Lung (tissue), 12 donors: Measurements from ENCODE around the gene TM4SF5. TPM values are rescaled to one million over a fixed set of nuclear protein-coding genes. Genes with fewer than 3 reads are reported as not detected.

ENCODE experiments used
- ATAC-seq: fragments of 200-7000 bp; cut with Tn5 transposase; one replicate; pipeline ENCODE4 v1.9.1; 2020; ENCODE audit warnings: moderate number of reproducible peaks; ENCODE audit not compliant: insufficient read depth, low FRiP score
- DNase-seq, 3 donors: peaks; one replicate each; pipeline ENCODE4 v3.0.0-alpha.2; 2013 to 2017
- H3K27ac ChIP-seq, 2 donors: one replicate each; pipeline ENCODE4 v1.5.1; 2013; ENCODE audit warnings: mild to moderate bottlenecking in 2 of 2, moderate library complexity in 2 of 2, control low read depth in 1 of 2, inconsistent platforms in 1 of 2, low read depth in 1 of 2, low read length in 1 of 2
- H3K27me3 ChIP-seq, 3 donors: one replicate each; pipeline ENCODE4 v1.5.1; 2013; ENCODE audit warnings: low read length in 2 of 3; ENCODE audit not compliant: control insufficient read depth in 3 of 3, insufficient read depth in 3 of 3
- H3K36me3 ChIP-seq, 4 donors: one replicate each; pipeline ENCODE4 v1.5.1; 2013; ENCODE audit warnings: low read length in 4 of 4, mild to moderate bottlenecking in 1 of 4, moderate library complexity in 1 of 4; ENCODE audit not compliant: control insufficient read depth in 4 of 4, insufficient read depth in 4 of 4
- H3K4me1 ChIP-seq, 5 donors: one replicate each; pipeline ENCODE4 v1.5.1; 2013; ENCODE audit warnings: low read length in 5 of 5, mild to moderate bottlenecking in 2 of 5, moderate library complexity in 1 of 5; ENCODE audit not compliant: control insufficient read depth in 5 of 5, insufficient read depth in 5 of 5
- H3K4me3 ChIP-seq: one replicate; pipeline ENCODE4 v1.5.1; 2013; ENCODE audit warnings: mild to moderate bottlenecking, control low read depth, moderate library complexity
- H3K9ac ChIP-seq, 2 donors: one replicate each; pipeline ENCODE4 v1.5.1; 2013; ENCODE audit warnings: low read length in 2 of 2, control low read depth in 1 of 2; ENCODE audit not compliant: insufficient read depth in 1 of 2
- H3K9me3 ChIP-seq, 4 donors: one replicate each; pipeline ENCODE4 v1.5.1; 2013; ENCODE audit warnings: low read length in 3 of 4, mild to moderate bottlenecking in 1 of 4, moderate library complexity in 1 of 4; ENCODE audit not compliant: control insufficient read depth in 4 of 4, insufficient read depth in 3 of 4
- CTCF ChIP-seq: IDR thresholded peaks from 2 replicates; pipeline ENCODE4 v1.5.1; 2012; ENCODE audit warnings: mild to moderate bottlenecking; ENCODE audit errors: control extremely low read depth, extremely low read depth
- WGBS, 2 donors: extraction: QIAGEN DNeasy Blood & Tissue Kit; methylation state at CpG; one replicate each; pipeline ENCODE4 v1.1.7; 2013; 5-methylcytosine and 5-hydroxymethylcytosine counted together
- polyA plus RNA-seq, 2 donors: library from polyadenylated mRNA; stranded (reverse); fragments of 200-250 nt; gene quantifications; one replicate each; pipeline ENCODE4 v1.2.1, GENCODE V29; 2013
- total RNA-seq, 2 donors: library from RNA; depleted of rRNA in 1 of 2; stranded (reverse); fragments of >200 nt in 1 of 2; gene quantifications; one replicate each; pipeline ENCODE4 v1.2.1, GENCODE V29; 2014 to 2021
- donor health status: control.
- donor health status: control.
- donor health status: Bipolar disorder and iron deficiency.
- donor health status: healthy.
- donor health status: DM: yes; HTN: yes; CAD: no.

The TM4SF5 gene
- total and polyA plus RNA-seq, 4 donors = not detected

GRCh38 chr17:4789951-4790704 is 18.4 kb downstream of the TM4SF5 start:
- Histone ChIP-seq H3K36me3 (no peaks in the 10 kb centered on the region), H3K27ac (peak overlapping the region; percentile 91 to 97), H3K4me1 (peaks cover 4 to 33% (median 17%) of the 10 kb centered on the region in 5 donors), H3K27me3 (peaks cover 0 to 17% (median 8%) of the 10 kb centered on the region in 3 donors), H3K4me3 (peak overlapping the region; percentile 50), H3K9ac (peak overlapping the region; percentile 12 to 88), H3K9me3 (no peaks in the 10 kb centered on the region)
- peak; percentile 75 for TF ChIP-seq CTCF
- DNase-seq (peak; percentile 90 to 92 (median 92)), ATAC-seq (peak; percentile 91)
- WGBS, 2 donors = 0% methylated on average over 76 to 91 of the region's 91 CpGs

GRCh38 chr17:4790705-4791088 is 19.0 kb downstream of the TM4SF5 start:
- no peak for TF ChIP-seq CTCF
- H3K9me3 ChIP-seq = no peaks in the 10 kb centered on the region
- peaks cover 4 to 28% (median 12%) of the 10 kb centered on the region in 5 donors for H3K4me1 ChIP-seq
- no peak for ATAC-seq
- peak overlapping the region; percentile 91 to 97 for H3K27ac ChIP-seq
- peak overlapping the region; percentile 12 to 88 for H3K9ac ChIP-seq
- H3K36me3 ChIP-seq = no peaks in the 10 kb centered on the region
- H3K27me3 ChIP-seq = peaks cover 0 to 12% (median 2%) of the 10 kb centered on the region in 3 donors
- no peak for DNase-seq
- 36 to 44% methylated on average over 7 of the region's 7 CpGs for WGBS, 2 donors
- H3K4me3 ChIP-seq = peak overlapping the region; percentile 50

GRCh38 chr17:4795168-4795567 is 23.5 kb downstream of the TM4SF5 start:
- WGBS, 2 donors = 97 to 100% methylated on average over 1 of the region's 1 CpG
- Histone ChIP-seq H3K27me3 (no peaks in the 10 kb centered on the region), H3K36me3 (peaks cover 0 to 18% (median 14%) of the 10 kb centered on the region in 4 donors), H3K9me3 (peaks cover 0 to 3% (median 0%) of the 10 kb centered on the region in 4 donors), H3K27ac (peak overlapping the region in 1 of 2 donors; percentile 26), H3K4me3 (no peak overlapping the region), H3K4me1 (peaks cover 0 to 11% (median 3%) of the 10 kb centered on the region in 5 donors), H3K9ac (no peak overlapping the region)
- no peak for ATAC-seq
- DNase-seq = no peak
- TF ChIP-seq CTCF = no peak
